WTC11 (cell line): Measurements from ENCODE around the gene ZNF391. TPM values are rescaled to one million over a fixed set of nuclear protein-coding genes. Genes with fewer than 3 reads are reported as not detected.
A peak's percentile ranks its signal among the peaks of the same experiment; 100 is the strongest.
"Not testable (repeated sequence)": the region's sequence is repeated elsewhere in the genome, so short reads cannot be mapped to it uniquely, and the experiment has no call there.

Source experiments
- ATAC-seq: fragments of 200-7000 bp; cut with Tn5 transposase; 2 replicates; pipeline ENCODE4 v1.10.0; 2021; ENCODE audit warnings: mild to moderate bottlenecking, moderate library complexity
- CTCF ChIA-PET: fragments of 300-600 bp; sonication (Branson Sonifier 250); formaldehyde crosslinking; loops from one replicate; lab custom pipeline; 2021; ENCODE audit warnings: antibody characterized with exemption; lab: Charles Lee
- POLR2A ChIA-PET: fragments of 350-600 bp; sonication (Branson Sonifier 250); formaldehyde crosslinking; loops from one replicate; lab custom pipeline; 2021; ENCODE audit warnings: antibody characterized with exemption; lab: Charles Lee
- DNase-seq: peaks from one replicate; pipeline ENCODE4 v3.0.0; 2021; ENCODE audit warnings: low spot score
- H3K27ac Mint-ChIP-seq: 2 replicates; pipeline ENCODE4 v1.8.0; 2021; ENCODE audit warnings: mixed read lengths
- H3K27me3 Mint-ChIP-seq: 2 replicates; pipeline ENCODE4 v1.8.0; 2021; ENCODE audit warnings: low read depth, mild to moderate bottlenecking, moderate library complexity, mixed read lengths
- H3K36me3 Mint-ChIP-seq: 2 replicates; pipeline ENCODE4 v1.8.0; 2021; ENCODE audit warnings: mixed read lengths
- H3K4me1 Mint-ChIP-seq: 2 replicates; pipeline ENCODE4 v1.8.0; 2022; ENCODE audit warnings: mixed read lengths
- H3K4me3 Mint-ChIP-seq: 2 replicates; pipeline ENCODE4 v1.8.0; 2021; ENCODE audit warnings: mild to moderate bottlenecking, moderate library complexity, mixed read lengths
- H3K9me3 Mint-ChIP-seq: 2 replicates; pipeline ENCODE4 v1.8.0; 2021; ENCODE audit warnings: mixed read lengths
- CTCF ChIP-seq: fragments of 200-600 bp; IDR thresholded peaks from 2 replicates; pipeline ENCODE4 v1.8.0; 2022; ENCODE audit warnings: antibody characterized with exemption
- ELF4 ChIP-seq: sonication (generic); formaldehyde crosslinking; IDR thresholded peaks from 2 replicates; pipeline ENCODE4 v1.8.1; 2022; ENCODE audit warnings: low read depth, mild to moderate bottlenecking, moderate library complexity, missing genetic modification reagents
- GTF2I ChIP-seq: fragments of 250-450 bp; sonication (Bioruptor Pico); conservative IDR thresholded peaks from 2 replicates; pipeline ENCODE4 v1.4.0; 2021; ENCODE audit warnings: mild to moderate bottlenecking
- PREB ChIP-seq: sonication (generic); formaldehyde crosslinking; IDR thresholded peaks from 2 replicates; pipeline ENCODE4 v1.8.1; 2022; ENCODE audit warnings: mild to moderate bottlenecking, missing genetic modification reagents, moderate library complexity, borderline replicate concordance
- PRRX2 ChIP-seq: fragments of 250-450 bp; sonication (Bioruptor Pico); IDR thresholded peaks from 2 replicates; pipeline ENCODE4 v1.8.0; 2021; ENCODE audit warnings: mild to moderate bottlenecking
- SP1 ChIP-seq: sonication (generic); formaldehyde crosslinking; conservative IDR thresholded peaks from 2 replicates; pipeline ENCODE4 v1.8.1; 2022; ENCODE audit warnings: missing genetic modification reagents
- USF2 ChIP-seq: sonication (generic); formaldehyde crosslinking; IDR thresholded peaks from 2 replicates; pipeline ENCODE4 v1.8.1; 2023; ENCODE audit warnings: mild to moderate bottlenecking, missing genetic modification reagents, moderate library complexity
- ZNF512 ChIP-seq: sonication (generic); formaldehyde crosslinking; IDR thresholded peaks from 2 replicates; pipeline ENCODE4 v1.8.1; 2022; ENCODE audit warnings: missing genetic modification reagents, borderline replicate concordance
- ZNF532 ChIP-seq: fragments of 250-450 bp; sonication (Bioruptor Pico); IDR thresholded peaks from 2 replicates; pipeline ENCODE4 v1.9.0; 2021; ENCODE audit warnings: mild to moderate bottlenecking, borderline replicate concordance
- ZNF671 ChIP-seq: fragments of 250-450 bp; sonication (Bioruptor Pico); IDR thresholded peaks from 2 replicates; pipeline ENCODE4 v1.8.0; 2021; ENCODE audit warnings: mild to moderate bottlenecking
- total RNA-seq: library from RNA; stranded (reverse); gene quantifications from 3 replicates; pipeline ENCODE4 v1.2.3, GENCODE V29; 2021
- TF ChIP-seq, protein P1 (sequence below): fragments of 250-450 bp; sonication (Bioruptor Pico); IDR thresholded peaks from 2 replicates; pipeline ENCODE4 v1.9.0; 2021; ENCODE audit warnings: mild to moderate bottlenecking
- TF ChIP-seq, protein P2 (sequence below): sonication (generic); formaldehyde crosslinking; IDR thresholded peaks from 2 replicates; pipeline ENCODE4 v1.8.0; 2022; ENCODE audit warnings: mild to moderate bottlenecking, missing genetic modification reagents
- TF ChIP-seq, protein P3 (sequence below): sonication (generic); formaldehyde crosslinking; conservative IDR thresholded peaks from 2 replicates; pipeline ENCODE4 v1.8.1; 2022; ENCODE audit warnings: mild to moderate bottlenecking, missing genetic modification reagents
- TF ChIP-seq, protein P4 (sequence below): sonication (generic); formaldehyde crosslinking; IDR thresholded peaks from 2 replicates; pipeline ENCODE4 v1.8.1; 2022; ENCODE audit warnings: low read depth, missing genetic modification reagents, borderline replicate concordance

The ZNF391 gene
- total RNA-seq, 1 experiment from 2014 or later, result 11.3 TPM

DNA sequence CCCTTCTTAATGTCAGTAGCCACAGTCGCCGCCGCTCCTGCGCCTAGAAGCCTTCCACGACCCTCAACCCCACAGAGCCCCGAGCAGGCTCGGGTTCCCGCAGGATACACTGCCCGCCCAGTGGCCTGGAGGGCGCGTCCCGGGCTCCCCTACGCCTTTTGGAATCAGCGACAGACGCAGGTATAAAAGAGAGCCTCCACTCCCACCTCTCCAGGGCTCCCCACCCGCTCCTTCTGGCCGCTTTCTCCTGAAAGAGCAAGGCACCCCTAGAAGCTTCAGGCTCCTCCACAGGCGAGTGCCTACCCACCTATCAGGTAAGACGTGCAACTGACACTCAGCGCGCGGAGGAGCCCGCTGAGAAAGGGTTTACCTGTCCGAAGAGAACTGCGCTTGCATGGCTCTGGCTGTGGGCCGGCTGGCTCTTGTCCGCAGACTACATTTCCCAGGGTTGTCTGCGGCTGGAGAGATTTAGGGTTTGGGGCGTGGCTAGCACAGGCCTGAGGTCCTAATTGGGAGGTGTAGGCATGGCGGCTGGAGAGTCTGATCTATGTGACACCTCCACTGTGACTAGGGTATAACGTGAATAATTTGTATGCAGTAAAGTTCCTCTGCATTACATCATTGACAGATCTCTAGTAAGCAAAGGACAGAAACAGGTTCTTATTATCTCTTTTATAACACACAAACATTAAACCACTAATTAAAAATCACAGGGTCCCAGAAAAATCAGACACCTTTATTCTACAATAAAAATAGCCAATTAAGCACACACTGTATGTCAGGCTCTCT, 13.5 kb upstream of the ZNF391 start (continued):
- no peak for TF ChIP-seq CTCF
- TF ChIP-seq, protein P1, sequence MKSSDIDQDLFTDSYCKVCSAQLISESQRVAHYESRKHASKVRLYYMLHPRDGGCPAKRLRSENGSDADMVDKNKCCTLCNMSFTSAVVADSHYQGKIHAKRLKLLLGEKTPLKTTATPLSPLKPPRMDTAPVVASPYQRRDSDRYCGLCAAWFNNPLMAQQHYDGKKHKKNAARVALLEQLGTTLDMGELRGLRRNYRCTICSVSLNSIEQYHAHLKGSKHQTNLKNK (CRISPR knock-in tag), result no peak
- TF ChIP-seq ELF4 (CRISPR knock-in tag), result no peak
- no peak for TF ChIP-seq ZNF532
- TF ChIP-seq, protein P2, sequence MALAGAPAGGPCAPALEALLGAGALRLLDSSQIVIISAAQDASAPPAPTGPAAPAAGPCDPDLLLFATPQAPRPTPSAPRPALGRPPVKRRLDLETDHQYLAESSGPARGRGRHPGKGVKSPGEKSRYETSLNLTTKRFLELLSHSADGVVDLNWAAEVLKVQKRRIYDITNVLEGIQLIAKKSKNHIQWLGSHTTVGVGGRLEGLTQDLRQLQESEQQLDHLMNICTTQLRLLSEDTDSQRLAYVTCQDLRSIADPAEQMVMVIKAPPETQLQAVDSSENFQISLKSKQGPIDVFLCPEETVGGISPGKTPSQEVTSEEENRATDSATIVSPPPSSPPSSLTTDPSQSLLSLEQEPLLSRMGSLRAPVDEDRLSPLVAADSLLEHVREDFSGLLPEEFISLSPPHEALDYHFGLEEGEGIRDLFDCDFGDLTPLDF (CRISPR knock-in tag), result no peak
- TF ChIP-seq PREB, result no peak
- TF ChIP-seq, protein P3, sequence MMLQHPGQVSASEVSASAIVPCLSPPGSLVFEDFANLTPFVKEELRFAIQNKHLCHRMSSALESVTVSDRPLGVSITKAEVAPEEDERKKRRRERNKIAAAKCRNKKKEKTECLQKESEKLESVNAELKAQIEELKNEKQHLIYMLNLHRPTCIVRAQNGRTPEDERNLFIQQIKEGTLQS (CRISPR knock-in tag), result no peak
- TF ChIP-seq SP1 (CRISPR knock-in tag), result peak; percentile 45
- no peak for TF ChIP-seq USF2
- no peak for TF ChIP-seq ZNF512 (CRISPR knock-in tag)
- no peak for TF ChIP-seq GTF2I (CRISPR knock-in tag)
- TF ChIP-seq, all 79 proteins: peak for 5

DNA sequence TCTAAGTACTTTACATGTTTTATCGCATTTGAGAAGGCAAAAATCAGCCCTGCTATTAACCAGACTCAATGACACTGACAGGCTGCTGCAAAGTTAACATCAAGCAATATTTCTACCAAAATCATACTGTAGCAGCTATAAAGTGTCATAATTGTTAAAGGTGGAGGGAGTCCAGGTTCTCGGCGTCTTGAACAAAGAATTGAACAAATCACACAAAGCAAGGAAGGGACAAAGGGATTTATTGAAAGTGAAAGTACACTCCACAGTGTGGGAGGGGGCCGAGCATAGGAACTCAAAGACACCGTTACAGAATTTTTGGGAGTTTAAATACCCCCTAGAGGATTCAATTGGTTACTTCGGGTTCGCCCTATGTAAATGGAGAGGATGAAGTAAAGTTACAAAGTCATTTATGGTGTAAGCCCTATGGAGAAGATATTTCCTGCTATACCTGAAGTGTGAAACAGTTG, 12.9 kb upstream of the ZNF391 start:
- Mint-ChIP-seq H3K27ac (peak overlapping the region; percentile 84), H3K27me3 (peaks cover 2% of the 10 kb centered on the region; the same call in 1 of the 2 replicates), H3K4me1 (peaks cover 64% of the 10 kb centered on the region), H3K4me3 (peak overlapping the region; percentile 85), H3K9me3 (peaks cover 7% of the 10 kb centered on the region)
- ChIA-PET POLR2A (no interaction called here), CTCF (no interaction called here)
- no peak for ATAC-seq
- no peak for TF ChIP-seq ZNF671 (CRISPR knock-in tag)
- TF ChIP-seq, protein P4, sequence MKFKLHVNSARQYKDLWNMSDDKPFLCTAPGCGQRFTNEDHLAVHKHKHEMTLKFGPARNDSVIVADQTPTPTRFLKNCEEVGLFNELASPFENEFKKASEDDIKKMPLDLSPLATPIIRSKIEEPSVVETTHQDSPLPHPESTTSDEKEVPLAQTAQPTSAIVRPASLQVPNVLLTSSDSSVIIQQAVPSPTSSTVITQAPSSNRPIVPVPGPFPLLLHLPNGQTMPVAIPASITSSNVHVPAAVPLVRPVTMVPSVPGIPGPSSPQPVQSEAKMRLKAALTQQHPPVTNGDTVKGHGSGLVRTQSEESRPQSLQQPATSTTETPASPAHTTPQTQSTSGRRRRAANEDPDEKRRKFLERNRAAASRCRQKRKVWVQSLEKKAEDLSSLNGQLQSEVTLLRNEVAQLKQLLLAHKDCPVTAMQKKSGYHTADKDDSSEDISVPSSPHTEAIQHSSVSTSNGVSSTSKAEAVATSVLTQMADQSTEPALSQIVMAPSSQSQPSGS (CRISPR knock-in tag), result no peak
- TF ChIP-seq PREB, result no peak
- TF ChIP-seq PRRX2 (CRISPR knock-in tag), result no peak
- TF ChIP-seq, all 79 proteins: peak for 0
- DNase-seq, result no peak
- peaks cover 6% of the 10 kb centered on the region for H3K36me3 Mint-ChIP-seq

DNA sequence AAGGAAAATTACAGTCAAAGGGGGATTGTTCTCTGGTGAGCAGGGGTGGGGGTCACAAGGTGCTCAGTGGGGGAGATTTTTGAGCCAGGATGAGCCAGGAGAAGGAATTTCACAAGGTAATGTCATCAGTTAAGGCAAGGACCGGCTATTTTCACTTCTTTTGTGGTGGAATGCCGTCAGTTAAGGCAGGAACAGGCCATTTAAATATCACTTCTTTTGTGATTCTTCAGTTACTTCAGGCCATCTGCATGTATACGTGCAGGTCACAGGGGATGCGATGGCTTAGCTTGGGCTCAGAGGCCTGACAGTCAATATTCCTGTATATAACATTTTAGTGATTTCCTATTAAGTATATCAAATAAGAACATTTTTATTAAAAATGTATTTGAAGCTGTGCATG, 10.2 kb upstream of the ZNF391 start:
- H3K27me3 Mint-ChIP-seq, DNase-seq, CTCF ChIA-PET, POLR2A ChIA-PET, ATAC-seq: not testable (repeated sequence)
- peak overlapping the region; percentile 94 for H3K27ac Mint-ChIP-seq
- peaks cover 20% of the 10 kb centered on the region for H3K36me3 Mint-ChIP-seq
- H3K9me3 Mint-ChIP-seq, result peaks cover 23% of the 10 kb centered on the region
- H3K4me3 Mint-ChIP-seq, result 0 out of 2 replicates have a peak overlapping the region, but pooled peaks have one; percentile 4
- H3K4me1 Mint-ChIP-seq, result peaks cover 61% of the 10 kb centered on the region
